Measurements from ENCODE around the gene LCNL1.

The LCNL1 gene

DNA sequence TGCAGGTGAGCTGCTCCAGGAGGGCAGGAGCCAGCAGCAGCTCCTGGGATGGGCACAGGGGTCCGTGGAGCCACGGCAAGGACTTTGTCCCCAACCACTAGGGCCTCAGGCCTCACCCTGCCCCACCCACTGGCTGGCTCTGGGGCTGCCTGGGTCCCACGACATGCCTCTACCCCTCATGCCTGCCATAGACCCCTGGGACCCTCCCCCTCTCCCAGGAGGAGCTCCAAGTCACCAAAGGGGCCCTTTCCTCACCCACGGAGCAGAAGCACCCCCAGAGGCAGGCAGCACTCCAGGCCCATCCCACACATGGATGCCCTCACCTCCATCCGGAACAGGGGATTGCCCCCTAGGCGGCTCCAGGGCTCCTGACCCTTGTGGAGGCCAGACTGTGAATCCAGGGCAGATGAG lies 38.8 kb downstream of the LCNL1 start:
- no peaks in the 10 kb centered on the region for H3F3A ChIP-seq (ENCODE audit: control insufficient read depth, insufficient read depth)
- no peaks in the 10 kb centered on the region for H3K9me2 ChIP-seq (replicated peaks; ENCODE audit: control insufficient read depth, low read length)
- H3K27ac ChIP-seq (ENCODE audit: low read depth, low read length): no peak overlapping the region
- H3K4me3 ChIP-seq (ENCODE audit: low read length): no peak overlapping the region
- H3K4me1 ChIP-seq (ENCODE audit: control insufficient read depth, low read length): peaks cover 12% of the 10 kb centered on the region
- no peak for TF ChIP-seq EZH2phosphoT487 (IDR thresholded peaks at IDR 0.05; ENCODE audit: borderline replicate concordance, low read length)
- TF ChIP-seq, protein P1, sequence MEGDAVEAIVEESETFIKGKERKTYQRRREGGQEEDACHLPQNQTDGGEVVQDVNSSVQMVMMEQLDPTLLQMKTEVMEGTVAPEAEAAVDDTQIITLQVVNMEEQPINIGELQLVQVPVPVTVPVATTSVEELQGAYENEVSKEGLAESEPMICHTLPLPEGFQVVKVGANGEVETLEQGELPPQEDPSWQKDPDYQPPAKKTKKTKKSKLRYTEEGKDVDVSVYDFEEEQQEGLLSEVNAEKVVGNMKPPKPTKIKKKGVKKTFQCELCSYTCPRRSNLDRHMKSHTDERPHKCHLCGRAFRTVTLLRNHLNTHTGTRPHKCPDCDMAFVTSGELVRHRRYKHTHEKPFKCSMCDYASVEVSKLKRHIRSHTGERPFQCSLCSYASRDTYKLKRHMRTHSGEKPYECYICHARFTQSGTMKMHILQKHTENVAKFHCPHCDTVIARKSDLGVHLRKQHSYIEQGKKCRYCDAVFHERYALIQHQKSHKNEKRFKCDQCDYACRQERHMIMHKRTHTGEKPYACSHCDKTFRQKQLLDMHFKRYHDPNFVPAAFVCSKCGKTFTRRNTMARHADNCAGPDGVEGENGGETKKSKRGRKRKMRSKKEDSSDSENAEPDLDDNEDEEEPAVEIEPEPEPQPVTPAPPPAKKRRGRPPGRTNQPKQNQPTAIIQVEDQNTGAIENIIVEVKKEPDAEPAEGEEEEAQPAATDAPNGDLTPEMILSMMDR (IDR thresholded peaks at IDR 0.05; ENCODE audit: low read depth, low read length, poor library complexity, severe bottlenecking): no peak
- no peak overlapping the region for H3K4me2 ChIP-seq (ENCODE audit: low read length)
- no peaks in the 10 kb centered on the region for H4K20me1 ChIP-seq (ENCODE audit: control insufficient read depth, insufficient read depth, low read depth, low read length)
- H3K36me3 ChIP-seq (ENCODE audit: control insufficient read depth, low read length): no peaks in the 10 kb centered on the region
- H3K27me3 ChIP-seq (ENCODE audit: control insufficient read depth, low read length): peaks cover 7% of the 10 kb centered on the region; the same call in 1 of the 2 replicates
- no peaks in the 10 kb centered on the region for H3K9me3 ChIP-seq (ENCODE audit: control insufficient read depth, insufficient read depth, low read length)
- no peaks in the 10 kb centered on the region for H3K79me2 ChIP-seq (ENCODE audit: control insufficient read depth, low read length)

GRCh38 chr9:137021979-137022661 lies 39.3 kb downstream of the LCNL1 start:
- no peak overlapping the region for H3K4me2 ChIP-seq (ENCODE audit: low read length)
- no peaks in the 10 kb centered on the region for H3K9me2 ChIP-seq (replicated peaks; ENCODE audit: control insufficient read depth, low read length)
- H3K9me3 ChIP-seq (ENCODE audit: control insufficient read depth, insufficient read depth, low read length): no peaks in the 10 kb centered on the region
- H3F3A ChIP-seq (ENCODE audit: control insufficient read depth, insufficient read depth): no peaks in the 10 kb centered on the region
- H3K79me2 ChIP-seq (ENCODE audit: control insufficient read depth, low read length): no peaks in the 10 kb centered on the region
- no peaks in the 10 kb centered on the region for H3K36me3 ChIP-seq (ENCODE audit: control insufficient read depth, low read length)
- TF ChIP-seq, protein P1 (IDR thresholded peaks at IDR 0.05; ENCODE audit: low read depth, low read length, poor library complexity, severe bottlenecking): no peak
- no peak for TF ChIP-seq EZH2phosphoT487 (IDR thresholded peaks at IDR 0.05; ENCODE audit: borderline replicate concordance, low read length)
- H3K27me3 ChIP-seq (ENCODE audit: control insufficient read depth, low read length): peaks cover 12% of the 10 kb centered on the region
- H3K4me3 ChIP-seq (ENCODE audit: low read length): no peak overlapping the region
- no peak overlapping the region for H3K27ac ChIP-seq (ENCODE audit: low read depth, low read length)
- H4K20me1 ChIP-seq (ENCODE audit: control insufficient read depth, insufficient read depth, low read depth, low read length): no peaks in the 10 kb centered on the region
- H3K4me1 ChIP-seq (ENCODE audit: control insufficient read depth, low read length): peaks cover 12% of the 10 kb centered on the region

- Histone ChIP-seq H3K4me2 (ENCODE audit: low read length) (no peak overlapping the region), H4K20me1 (ENCODE audit: control insufficient read depth, insufficient read depth, low read depth, low read length) (no peaks in the 10 kb centered on the region), H3K27me3 (ENCODE audit: control insufficient read depth, low read length) (peaks cover 16% of the 10 kb centered on the region), H3K9me3 (ENCODE audit: control insufficient read depth, insufficient read depth, low read length) (no peaks in the 10 kb centered on the region), H3K36me3 (ENCODE audit: control insufficient read depth, low read length) (no peaks in the 10 kb centered on the region), H3K9me2 (replicated peaks; ENCODE audit: control insufficient read depth, low read length) (no peaks in the 10 kb centered on the region), H3K4me1 (ENCODE audit: control insufficient read depth, low read length) (peaks cover 12% of the 10 kb centered on the region), H3K27ac (ENCODE audit: low read depth, low read length) (no peak overlapping the region), H3K79me2 (ENCODE audit: control insufficient read depth, low read length) (no peaks in the 10 kb centered on the region), H3F3A (ENCODE audit: control insufficient read depth, insufficient read depth) (no peaks in the 10 kb centered on the region), H3K4me3 (ENCODE audit: low read length) (no peak overlapping the region)
- TF ChIP-seq, protein P1 (IDR thresholded peaks at IDR 0.05; ENCODE audit: low read depth, low read length, poor library complexity, severe bottlenecking): no peak
- TF ChIP-seq EZH2phosphoT487 (IDR thresholded peaks at IDR 0.05; ENCODE audit: borderline replicate concordance, low read length): no peak
Observed at GRCh38 chr9:137022662-137023008, 39.8 kb downstream of the LCNL1 start.

All from DOHH2 (cell line).